Right lobe of liver (tissue), 4 donors: ENCODE results near the gene NCOR1.

Source experiments
- CTCF ChIP-seq, 4 donors: fragments of 200-600 bp in 3 of 4; fragments of 450-650 bp in 1 of 4; IDR thresholded peaks; one replicate each; pipeline versions ENCODE4 v1.5.1 to v1.8.0; 2016 to 2022; ENCODE audit warnings: antibody characterized with exemption in 4 of 4, mild to moderate bottlenecking in 2 of 4
- POLR2A ChIP-seq: fragments of 450-650 bp; IDR thresholded peaks from one replicate; pipeline ENCODE4 v1.6.1; 2017; ENCODE audit warnings: antibody characterized with exemption, mild to moderate bottlenecking
- donor health status: DM: no; HTN: no; CAD: no.
- donor health status: DM: no; HTN: no; CAD: no.
- donor health status: DM: no; HTN: yes; CAD: no.

DNA sequence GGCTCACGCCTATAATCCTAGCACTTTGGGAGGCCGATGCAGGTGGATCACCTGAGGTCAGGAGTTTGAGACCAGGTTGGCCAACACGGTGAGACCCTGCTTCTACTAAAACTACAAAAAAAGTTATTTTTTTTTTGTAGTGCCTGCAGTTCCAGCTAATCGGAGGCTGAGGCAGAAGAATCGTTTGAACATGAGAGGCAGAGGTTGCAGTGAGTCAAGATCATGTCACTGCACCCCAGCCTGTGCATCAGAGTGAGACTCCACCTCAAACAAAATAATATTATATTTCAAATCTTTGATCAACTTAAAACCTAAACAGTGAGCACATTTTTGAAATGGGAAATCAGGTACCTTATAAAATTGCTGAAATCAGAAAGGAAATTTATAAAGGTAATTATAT lies 36.5 kb downstream of the NCOR1 start:
- TF ChIP-seq CTCF (IDR thresholded peaks at IDR 0.05) (no peak), POLR2A (no peak)
